Activated naive CD4-positive, alpha-beta T cell treated with anti-CD3 and anti-CD28 coated beads, Interleukin-2, amount 50 U/mL, for 16 hours (primary cell): Measurements from ENCODE around the gene MSLN.

ENCODE experiments used
- DNase-seq: peaks from one replicate; pipeline ENCODE4 v3.0.0-alpha.2; 2020

The MSLN gene

GRCh38 chr16:778447-778846 lies 17.9 kb downstream of the MSLN start:
- DNase-seq, result no peak

DNA sequence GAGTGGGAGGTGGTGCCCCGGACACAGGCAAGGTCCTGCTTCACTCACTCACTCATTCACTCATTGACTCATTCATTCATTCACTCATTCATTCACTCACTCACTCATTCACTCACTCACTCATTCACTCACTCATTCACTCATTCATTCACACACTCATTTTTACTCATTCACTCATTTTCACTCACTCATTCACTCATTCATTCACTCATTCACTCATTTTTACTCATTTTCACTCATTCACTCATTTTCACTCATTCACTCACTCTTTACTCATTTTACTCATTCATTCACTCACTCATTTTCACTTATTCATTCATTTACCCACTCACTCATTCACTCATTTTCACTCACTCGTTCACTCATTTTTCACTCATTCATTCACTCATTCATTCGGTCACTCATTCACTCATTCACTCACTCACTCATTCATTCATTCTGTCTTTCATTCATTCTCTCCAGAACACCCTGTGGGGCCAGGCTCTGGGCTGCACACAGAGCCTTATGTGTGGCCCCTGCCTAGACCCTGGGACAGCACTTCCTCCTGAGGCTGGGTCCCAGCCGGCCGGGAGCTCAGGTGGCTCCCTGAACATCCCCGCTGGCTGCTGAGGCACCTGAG lies 18.5 kb downstream of the MSLN start:
- no peak for DNase-seq

- DNase-seq, result no peak
Observed at GRCh38 chr16:779561-779960, 19.0 kb downstream of the MSLN start.

DNA sequence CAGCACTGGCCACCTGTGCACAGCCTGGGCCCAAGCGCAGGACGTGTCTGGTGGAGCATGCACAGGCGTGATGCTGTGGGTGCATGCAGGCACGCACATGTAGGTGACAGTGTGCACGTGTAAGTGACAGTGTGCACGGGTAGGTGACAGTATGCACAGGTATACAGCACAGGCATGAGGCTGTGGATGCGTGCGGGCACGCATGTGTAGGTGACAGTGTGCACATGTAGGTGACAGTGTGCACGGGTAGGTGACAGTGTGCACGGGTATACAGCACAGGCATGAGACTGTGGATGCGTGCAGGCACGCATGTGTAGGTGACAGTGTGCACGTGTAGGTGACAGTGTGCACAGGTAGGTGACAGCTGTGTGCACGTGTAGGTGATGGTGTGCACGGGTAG lies 19.8 kb downstream of the MSLN start:
- DNase-seq, result no peak

DNA sequence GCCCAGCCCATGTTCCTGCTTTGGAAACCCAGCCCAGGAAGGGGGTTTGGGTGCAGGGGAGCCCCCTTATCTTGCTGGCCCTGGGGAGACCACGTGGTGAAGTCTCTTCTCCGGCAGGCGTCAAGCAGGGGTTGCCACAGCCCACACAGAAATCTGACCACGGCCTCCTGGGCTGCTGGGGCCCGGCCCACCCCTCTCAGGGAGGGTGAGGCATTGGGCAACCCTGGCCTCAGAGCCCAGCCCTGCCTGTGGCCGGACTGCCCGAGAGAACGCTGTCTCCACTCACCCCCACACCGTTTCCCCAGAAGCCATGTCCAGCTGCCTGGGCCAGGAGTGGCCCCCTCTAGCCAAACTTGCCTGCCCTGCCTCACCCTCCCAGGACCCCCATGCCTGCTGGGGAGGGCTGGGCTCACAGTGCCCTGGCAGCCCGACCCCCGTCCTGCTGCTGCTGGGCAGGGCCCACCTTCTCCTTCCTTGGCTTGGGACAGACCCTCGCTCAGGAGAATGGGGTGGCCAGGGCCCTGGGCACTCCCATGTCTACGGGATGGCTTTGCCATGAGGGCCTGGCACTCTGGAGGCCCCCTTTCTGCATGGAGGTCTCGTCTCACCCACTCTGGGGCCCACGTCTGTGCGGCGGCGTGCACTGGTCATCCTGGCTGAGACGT lies 20.9 kb downstream of the MSLN start:
- no peak for DNase-seq

GRCh38 chr16:782258-782657 lies 21.7 kb downstream of the MSLN start:
- DNase-seq, result no peak

DNA sequence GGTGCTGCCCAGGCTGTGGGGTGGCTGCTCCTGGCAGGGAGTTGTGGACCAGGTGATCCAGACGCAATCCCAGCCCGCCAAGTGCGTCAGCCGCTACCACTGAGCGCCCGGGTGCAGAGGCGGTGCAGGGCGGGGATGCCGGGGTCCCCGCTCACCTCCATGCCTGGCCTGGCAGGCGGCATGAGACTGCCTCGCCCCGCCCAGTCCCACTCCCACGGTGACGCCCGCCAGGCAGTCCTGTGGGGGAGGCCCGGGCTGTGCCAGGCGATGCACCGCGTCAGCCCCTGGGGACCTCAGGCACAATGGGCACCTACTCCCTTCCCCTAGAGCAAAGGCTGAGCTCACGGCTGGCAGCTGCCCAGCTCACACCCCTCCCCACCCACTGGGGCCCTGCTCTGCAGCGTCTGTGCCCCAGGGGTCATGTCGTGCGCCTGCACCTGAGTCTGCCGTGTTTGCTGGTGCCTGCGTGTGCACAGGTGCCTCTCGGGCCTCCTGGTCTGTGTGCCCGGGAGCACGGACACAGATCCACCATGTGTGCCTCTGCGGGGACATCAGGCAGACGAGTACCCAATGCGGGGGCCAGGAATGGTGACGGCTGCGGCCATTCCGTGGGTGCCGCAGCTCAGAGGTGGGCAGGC lies 22.4 kb downstream of the MSLN start:
- DNase-seq, result no peak

- no peak for DNase-seq
Observed at GRCh38 chr16:783404-784161, 23.0 kb downstream of the MSLN start.

DNA sequence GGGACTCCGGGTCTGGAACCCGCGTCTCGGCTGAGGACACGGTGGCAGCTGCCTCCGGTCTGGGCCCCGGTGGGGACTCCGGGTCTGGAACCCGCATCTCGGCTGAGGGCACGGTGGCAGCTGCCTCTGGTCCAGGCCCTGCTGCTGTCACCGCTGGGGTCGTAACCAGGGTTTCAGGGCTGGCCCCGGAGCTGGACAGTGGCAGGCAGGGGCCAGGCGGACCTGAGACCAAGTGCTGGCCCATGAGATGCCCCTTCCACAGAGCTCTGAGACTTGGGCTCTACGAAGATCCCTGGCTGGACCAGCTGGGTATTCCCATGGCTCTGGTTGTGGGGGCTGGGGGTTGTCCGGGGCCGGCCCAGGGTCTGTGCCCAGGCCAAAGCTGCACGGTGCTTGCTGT lies 23.9 kb downstream of the MSLN start:
- DNase-seq, result no peak

GRCh38 chr16:785563-786535 lies 25.3 kb downstream of the MSLN start:
- peak; percentile 77 for DNase-seq

DNA sequence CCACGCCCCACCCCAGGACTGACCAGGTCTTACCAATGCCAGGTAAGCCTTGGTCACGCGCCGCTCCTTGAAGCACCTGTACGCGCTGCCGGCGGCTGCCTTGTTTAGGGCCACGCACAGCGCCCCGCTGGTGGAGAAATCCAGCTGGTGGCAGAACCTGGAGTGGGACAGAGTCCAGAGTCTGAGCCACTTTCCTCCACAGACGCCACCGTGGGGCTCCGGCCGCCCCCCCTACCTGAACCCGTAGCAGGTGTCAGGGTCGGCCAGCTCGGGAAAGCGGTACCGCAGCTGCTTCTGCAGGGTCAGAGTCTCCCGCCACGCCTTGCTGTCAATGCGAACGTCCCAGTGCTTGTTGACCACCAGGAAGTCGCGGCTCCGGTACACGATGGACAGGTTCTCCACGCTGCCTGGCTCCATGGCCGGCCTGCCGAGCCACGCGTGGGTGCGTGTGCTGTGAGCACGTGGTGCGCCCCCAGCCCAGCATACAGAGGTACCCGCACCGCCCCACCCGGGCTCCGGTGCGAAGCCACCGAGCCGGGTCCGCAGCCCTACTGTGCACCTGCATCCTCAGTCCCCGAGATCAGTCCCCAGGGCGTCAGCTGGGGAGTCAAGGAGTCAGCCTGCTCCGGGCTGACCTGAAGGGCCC lies 26.9 kb downstream of the MSLN start:
- no peak for DNase-seq

- DNase-seq, result no peak
Observed at GRCh38 chr16:787978-788398, 27.5 kb downstream of the MSLN start, which contains the start of gene RPUSD1. TSS of gene RPUSD1 (minus strand) at chr16:788381. CDS start at chr16:787737, 644 bp downstream.

- peak; percentile 93 for DNase-seq
Observed at GRCh38 chr16:788399-789126, 28.0 kb downstream of the MSLN start, which contains the start of gene CHTF18. TSS of gene CHTF18 (plus strand) at chr16:788620. CDS start at chr16:788685, 65 bp downstream.

- no peak for DNase-seq
Observed at GRCh38 chr16:789191-789850, 28.8 kb downstream of the MSLN start.

DNA sequence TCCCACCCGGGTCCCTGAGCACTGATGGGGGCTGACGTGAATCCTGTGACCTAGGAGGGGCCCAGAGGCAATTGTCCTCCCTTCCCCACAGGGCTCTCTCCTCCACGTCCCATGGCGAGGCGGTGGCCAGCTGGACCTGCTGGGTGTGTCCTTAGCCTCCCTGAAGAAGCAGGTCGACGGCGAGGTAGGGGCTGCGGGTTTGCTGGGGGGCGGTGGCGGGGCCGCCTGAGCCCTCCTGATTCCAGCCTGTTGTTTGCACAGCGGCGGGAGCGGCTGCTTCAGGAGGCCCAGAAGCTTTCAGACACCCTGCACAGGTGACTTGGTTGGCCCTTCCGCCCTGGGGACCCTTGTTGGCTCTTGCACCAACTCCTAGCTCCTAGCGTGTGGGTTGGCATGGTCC lies 29.6 kb downstream of the MSLN start:
- DNase-seq, result no peak

GRCh38 chr16:791131-791530 lies 30.6 kb downstream of the MSLN start:
- no peak for DNase-seq

DNA sequence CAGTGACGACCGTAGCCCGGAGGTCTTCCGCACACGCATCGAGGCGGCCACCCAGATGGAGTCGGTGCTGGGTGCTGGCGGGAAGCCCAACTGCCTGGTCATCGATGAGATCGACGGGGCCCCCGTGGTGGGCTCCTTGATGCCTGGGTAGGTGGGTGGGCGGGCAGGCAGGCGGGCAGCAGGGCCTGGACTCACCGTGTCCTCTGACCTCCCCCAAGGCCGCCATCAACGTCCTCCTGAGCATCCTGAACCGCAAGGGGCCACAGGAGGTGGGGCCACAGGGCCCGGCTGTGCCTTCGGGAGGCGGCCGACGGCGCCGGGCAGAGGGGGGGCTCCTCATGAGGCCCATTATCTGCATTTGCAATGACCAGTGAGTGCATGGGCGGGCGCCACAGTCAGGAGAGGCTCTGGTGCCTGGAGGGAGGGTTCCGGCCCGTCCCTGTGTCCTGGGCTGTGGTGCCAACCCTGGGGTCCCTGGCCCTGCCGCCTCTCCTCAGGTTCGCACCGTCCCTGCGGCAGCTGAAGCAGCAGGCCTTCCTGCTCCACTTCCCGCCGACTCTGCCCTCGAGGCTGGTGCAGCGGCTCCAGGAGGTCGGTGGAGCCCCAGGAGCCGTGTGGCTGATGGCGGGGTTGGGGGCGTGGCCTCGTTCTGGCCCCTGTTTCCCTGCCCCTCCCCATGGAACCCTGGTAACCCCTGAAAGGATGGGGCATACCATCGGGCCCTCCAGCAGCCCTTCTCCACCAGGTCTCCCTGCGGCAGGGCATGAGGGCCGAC lies 31.9 kb downstream of the MSLN start:
- no peak for DNase-seq

DNA sequence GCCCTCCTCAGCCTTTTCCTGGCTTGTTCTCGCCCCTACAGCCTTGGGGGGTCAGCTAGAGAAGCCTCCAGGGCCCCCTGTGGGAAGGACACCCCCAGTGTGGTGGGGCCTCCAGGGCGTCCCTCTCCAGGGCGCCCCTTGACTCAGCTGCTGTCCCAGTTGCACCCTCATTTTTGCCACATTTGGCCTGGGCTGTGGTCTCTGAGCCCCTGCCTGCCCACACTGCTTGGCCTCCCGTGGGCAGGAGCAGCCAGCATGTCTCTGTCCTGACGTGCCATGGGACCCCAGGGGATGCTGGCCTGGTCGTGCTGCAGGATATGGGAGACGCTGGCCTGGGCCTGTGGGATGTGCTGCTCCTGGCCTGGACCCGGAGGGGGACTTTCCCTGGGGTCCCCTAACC lies 32.9 kb downstream of the MSLN start:
- DNase-seq, result no peak

DNA sequence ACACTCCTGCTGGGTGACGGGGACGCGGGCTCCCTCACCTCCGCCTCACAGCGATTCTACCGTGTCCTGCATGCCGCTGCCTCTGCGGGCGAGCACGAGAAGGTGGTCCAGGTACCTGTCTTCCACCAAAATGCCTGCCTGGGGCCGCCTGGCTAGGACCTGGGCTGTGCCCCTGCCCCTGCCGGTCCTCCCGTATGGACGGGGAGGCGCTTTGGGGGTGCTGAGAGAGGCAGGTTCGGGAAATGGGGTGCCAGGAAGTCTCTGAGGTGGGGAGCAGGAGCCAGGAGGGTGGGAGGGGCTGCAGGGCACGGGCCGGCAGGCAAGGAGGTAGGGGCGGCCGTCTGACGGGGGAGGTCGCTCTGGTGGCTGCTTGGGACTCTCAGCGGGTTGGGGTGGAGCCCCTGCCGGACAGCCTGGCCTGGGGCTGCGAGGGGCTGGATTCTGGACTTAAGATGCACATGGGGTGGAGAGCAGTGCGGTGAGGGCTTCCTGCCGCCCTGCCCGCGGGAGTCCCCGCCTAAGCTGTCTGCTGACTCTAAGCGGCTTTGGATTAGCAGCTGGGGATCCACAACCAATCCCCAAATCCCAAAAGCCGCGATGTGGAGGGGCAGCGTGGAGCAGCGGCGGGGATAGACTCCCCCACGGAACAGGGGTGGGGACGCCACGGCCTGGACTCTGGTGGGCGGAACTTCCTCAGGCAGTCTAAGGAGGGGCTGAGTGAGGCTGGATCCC lies 33.7 kb downstream of the MSLN start:
- DNase-seq, result no peak
